GM19239 (cell line): ENCODE measurements around the gene PRR22.
"Not testable (repeated sequence)": the region's sequence is repeated elsewhere in the genome, so short reads cannot be mapped to it uniquely, and the experiment has no call there.

Experiments
- DNase-seq: peaks from one replicate; pipeline ENCODE4 v3.0.0; 2011; ENCODE audit warnings: low spot score; ENCODE audit not compliant: insufficient read length
- FAIRE-seq: peaks from 2 replicates; lab custom pipeline; 2011; peaks lifted over from hg19 to GRCh38; lab: Jason Lieb, UNC

The PRR22 gene

GRCh38 chr19:5767949-5768348 is 16.6 kb downstream of the PRR22 start:
- DNase-seq = no peak
- no peak for FAIRE-seq

DNA sequence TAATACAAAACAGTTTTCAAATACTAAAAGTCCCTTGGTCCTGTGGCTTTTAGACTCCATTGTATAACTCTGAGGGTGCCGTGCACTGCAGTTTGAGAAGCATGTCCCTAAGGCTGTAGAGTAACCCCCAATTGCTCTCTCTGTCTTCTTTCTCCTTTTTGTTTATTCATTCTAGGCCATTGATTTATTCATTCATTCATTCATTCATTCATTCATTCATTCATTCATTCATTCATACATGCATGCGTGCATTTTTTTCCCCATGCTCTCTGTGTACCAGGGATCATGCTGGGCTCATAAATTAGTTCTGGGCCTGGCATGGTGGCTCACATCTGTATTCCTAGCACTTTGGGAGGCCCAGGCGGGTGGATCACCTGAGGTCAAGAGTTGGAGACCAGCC is 19.3 kb downstream of the PRR22 start:
- FAIRE-seq (no peak), DNase-seq (no peak)

DNA sequence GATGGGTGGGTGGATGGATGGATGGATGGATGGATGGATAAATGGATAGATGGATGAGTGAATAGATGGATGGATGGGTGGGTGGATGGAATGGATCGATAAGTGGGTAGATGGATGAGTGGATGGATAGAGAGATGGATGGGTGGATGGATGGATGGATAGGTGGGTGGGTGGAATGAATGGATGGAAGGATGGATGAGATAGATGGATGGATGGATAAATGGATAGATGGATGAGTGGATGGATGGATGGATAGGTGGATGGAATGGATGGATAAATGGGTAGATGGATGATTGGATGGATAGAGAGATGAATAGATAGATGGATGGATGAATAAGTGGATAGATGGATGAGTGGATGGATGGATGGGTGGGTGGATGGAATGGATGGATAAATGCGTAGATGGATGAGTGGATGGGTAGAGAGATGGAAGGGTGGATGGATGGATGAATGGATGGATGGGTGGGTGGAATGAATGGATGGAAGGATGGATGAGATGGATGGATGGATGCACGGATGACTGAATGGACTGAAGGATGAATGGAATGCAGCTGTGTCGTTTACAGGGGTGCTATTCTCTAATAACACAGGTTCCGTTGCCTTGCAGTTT is 21.8 kb downstream of the PRR22 start:
- DNase-seq (no peak), FAIRE-seq (no peak)

DNA sequence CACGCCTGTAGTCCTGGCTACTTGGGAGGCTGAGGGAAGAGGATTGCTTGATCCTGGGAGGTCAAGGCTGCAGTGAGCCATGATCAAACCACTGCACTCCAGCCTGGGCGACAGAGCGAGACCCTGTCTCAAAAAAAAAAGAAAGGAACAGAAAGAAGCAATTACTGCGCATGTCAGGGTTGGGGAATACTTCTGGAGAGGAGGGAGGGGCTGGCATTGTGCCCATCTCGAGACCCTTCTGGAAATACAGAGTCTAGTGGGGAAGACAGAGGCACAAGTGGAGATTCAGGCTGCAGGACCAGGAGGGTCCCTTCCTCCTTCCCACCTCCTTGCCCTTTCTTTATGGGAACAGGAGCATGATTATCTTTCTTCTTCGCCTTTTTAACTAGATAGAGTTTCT is 30.8 kb downstream of the PRR22 start:
- FAIRE-seq = no peak
- no peak for DNase-seq

DNA sequence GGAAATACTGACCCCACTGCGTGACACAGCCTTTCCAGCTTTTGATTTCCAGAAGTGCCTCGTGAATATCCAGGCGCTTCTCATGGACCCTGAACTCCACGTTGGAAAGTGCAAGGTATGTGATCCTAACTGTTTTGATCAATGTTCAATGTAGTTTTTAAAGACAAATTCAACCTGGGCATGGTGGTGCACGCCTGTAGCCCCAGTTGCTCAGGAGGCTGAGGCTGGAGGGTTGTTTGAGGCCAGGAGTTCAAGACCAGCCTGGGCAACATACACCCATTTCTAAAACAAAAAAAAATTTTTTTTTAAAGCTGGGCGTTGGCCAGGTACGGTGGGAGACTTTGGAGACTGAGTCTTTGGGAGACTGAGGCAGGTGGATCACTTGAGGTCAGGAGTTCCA is 32.8 kb downstream of the PRR22 start:
- no peak for FAIRE-seq
- DNase-seq = no peak

DNA sequence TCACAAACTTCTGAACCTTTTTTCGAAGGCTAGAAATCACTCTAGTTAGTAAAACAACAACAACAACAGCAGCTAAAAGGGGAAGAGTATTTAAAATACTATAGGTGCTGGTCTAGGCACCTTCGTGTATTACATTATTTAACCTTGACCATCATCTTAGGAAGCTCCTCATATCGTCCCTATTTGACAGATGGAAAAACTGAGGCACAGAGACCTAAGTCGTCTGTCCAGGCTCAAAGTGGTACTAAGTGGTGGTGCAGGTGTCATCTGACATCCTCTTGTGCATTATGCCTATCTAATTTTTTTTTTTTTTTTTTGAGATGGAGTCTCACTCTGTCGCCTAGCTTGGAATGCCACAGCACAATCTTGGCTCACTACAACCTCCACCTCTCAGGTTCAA is 35.0 kb downstream of the PRR22 start:
- DNase-seq (no peak), FAIRE-seq (no peak)

- DNase-seq, FAIRE-seq: not testable (repeated sequence)
Observed at GRCh38 chr19:5748920-5749319, 35.6 kb downstream of the PRR22 start.

GRCh38 chr19:5744999-5745398 is 39.5 kb downstream of the PRR22 start:
- DNase-seq, FAIRE-seq: not testable (repeated sequence)

DNA sequence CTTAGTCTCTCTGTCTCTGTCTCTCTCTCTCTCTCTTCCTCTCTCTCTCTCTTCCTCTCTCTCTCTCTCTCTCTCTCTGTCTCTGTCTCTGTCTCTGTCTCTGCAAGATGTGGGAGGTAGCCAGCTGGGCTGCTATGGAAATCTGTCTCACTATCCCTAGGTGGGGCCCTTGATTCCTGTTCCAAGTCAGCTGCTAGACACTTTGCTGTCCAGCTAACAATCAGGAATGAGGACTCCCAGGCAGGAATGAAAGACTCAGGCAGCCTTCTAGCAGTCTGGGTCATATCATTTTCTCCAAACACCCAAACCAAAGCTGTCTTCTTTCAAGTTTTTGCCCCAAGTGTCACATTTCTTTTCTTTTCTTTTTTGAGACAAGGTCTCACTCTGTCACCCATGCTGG is 40.9 kb downstream of the PRR22 start:
- DNase-seq (no peak), FAIRE-seq (no peak)

GRCh38 chr19:5742051-5742450 is 42.5 kb downstream of the PRR22 start:
- no peak for DNase-seq
- FAIRE-seq = no peak

DNA sequence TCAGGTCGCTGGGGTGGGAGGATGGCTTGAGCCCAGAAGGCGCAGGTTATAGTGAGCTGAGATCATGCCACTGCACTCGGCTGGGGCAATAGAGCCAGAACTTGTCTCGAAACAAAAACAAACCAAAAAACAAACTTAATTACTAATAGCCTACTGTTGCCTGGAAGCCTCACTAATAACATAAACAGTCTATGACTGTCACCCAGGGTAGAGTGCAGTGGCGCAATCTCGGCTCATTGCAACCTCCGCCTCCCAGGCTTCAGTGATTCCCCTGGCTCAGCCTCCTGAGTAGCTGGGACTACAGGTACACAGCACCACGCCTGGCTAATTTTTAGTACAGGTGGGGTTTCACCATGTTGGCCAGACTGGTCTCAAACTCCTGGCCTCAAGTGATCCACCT is 46.1 kb downstream of the PRR22 start:
- DNase-seq (no peak), FAIRE-seq (no peak)

DNA sequence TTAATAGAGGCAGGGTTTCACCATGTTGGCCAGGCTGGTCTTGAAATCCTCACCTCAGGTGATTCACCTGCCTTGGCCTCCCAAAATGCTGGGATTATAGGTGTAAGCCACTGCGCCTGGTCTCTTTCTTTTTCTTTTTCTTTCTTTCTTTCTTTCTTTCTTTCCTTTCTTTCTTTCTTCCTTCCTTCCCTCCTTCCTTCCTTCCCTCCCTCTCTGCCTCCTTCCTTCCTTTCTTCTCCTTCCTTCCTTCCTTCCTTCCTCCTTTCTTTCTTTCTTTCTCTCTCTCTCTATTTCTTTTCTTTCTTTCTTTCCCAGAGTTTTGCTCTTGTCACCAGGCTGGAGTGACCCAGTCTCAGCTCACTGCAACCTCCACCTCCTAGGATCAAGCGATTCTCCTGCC is 51.4 kb downstream of the PRR22 start:
- not testable (repeated sequence) for DNase-seq, FAIRE-seq
